Pulmonary artery endothelial cell (primary cell): ENCODE data around the gene ATOH8. TPM values are rescaled to one million over a fixed set of nuclear protein-coding genes. Genes with fewer than 3 reads are reported as not detected.

ENCODE experiments used
- DNase-seq: peaks from one replicate; pipeline ENCODE4 v3.0.0-alpha.2; 2011; ENCODE audit warnings: low read depth, low spot score
- total RNA-seq: library from RNA; depleted of rRNA; stranded (reverse); fragments of >200 nt; gene quantifications from 2 replicates; pipeline ENCODE4 v1.2.3, GENCODE V29; 2014

The ATOH8 gene
- total RNA-seq, 1 donor from 2014 or later, result 5.7 TPM

- no peak for DNase-seq
Measured at GRCh38 chr2:85736456-85737355, 17.1 kb upstream of the ATOH8 start.

- DNase-seq, result no peak
Measured at GRCh38 chr2:85737481-85737880, 16.3 kb upstream of the ATOH8 start.

- no peak for DNase-seq
Measured at GRCh38 chr2:85737961-85738360, 15.8 kb upstream of the ATOH8 start.

GRCh38 chr2:85740193-85740592 is 13.6 kb upstream of the ATOH8 start:
- DNase-seq, result no peak

GRCh38 chr2:85741211-85741832 is 12.5 kb upstream of the ATOH8 start:
- no peak for DNase-seq

GRCh38 chr2:85741833-85742455 is 11.8 kb upstream of the ATOH8 start:
- DNase-seq, result no peak

- DNase-seq, result no peak
Measured at GRCh38 chr2:85743304-85743978, 10.3 kb upstream of the ATOH8 start.

- no peak for DNase-seq
Measured at GRCh38 chr2:85744055-85744454, 9.7 kb upstream of the ATOH8 start.

- DNase-seq, result no peak
Measured at GRCh38 chr2:85744741-85745601, 8.8 kb upstream of the ATOH8 start.

GRCh38 chr2:85745619-85746018 is 8.2 kb upstream of the ATOH8 start:
- DNase-seq, result no peak

- no peak for DNase-seq
Measured at GRCh38 chr2:85746321-85747004, 7.3 kb upstream of the ATOH8 start.

- no peak for DNase-seq
Measured at GRCh38 chr2:85747441-85747840, 6.3 kb upstream of the ATOH8 start.

- DNase-seq, result no peak
Measured at GRCh38 chr2:85748039-85748734, 5.6 kb upstream of the ATOH8 start.

GRCh38 chr2:85748985-85749875 is 4.6 kb upstream of the ATOH8 start:
- no peak for DNase-seq

- DNase-seq, result no peak
Measured at GRCh38 chr2:85750587-85751575, 2.9 kb upstream of the ATOH8 start.

- DNase-seq, result no peak
Measured at GRCh38 chr2:85751627-85752026, 2.2 kb upstream of the ATOH8 start.

- DNase-seq, result no peak
Measured at GRCh38 chr2:85753035-85753524, 711 bp upstream of the ATOH8 start.
